Measurements from ENCODE around the gene GNG12.

DNA sequence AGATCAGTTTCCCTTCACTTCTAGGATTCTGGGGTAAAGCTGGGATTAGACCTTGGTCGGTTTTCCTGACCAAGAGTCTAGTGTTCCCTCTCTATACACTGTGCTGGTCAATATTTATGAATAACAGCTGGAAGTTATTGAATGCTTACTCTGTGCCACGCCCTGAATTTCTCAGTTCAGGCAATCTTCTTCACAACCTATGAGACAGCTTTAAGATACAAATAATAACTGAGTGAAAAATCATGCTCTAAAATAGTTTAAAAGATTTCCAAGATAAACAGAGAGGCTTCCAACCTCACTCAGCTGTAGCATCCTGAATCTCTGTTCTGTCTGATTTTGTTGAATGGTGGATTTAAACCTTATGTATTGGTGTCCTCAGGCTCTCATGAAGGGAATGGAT, 72.2 kb downstream of the GNG12 start:
- TF ChIP-seq POLR2AphosphoS5 (IDR thresholded peaks at IDR 0.05; ENCODE audit: insufficient read depth in 1 of 2, low read depth in 1 of 2): no peak
- TF ChIP-seq, protein P1, sequence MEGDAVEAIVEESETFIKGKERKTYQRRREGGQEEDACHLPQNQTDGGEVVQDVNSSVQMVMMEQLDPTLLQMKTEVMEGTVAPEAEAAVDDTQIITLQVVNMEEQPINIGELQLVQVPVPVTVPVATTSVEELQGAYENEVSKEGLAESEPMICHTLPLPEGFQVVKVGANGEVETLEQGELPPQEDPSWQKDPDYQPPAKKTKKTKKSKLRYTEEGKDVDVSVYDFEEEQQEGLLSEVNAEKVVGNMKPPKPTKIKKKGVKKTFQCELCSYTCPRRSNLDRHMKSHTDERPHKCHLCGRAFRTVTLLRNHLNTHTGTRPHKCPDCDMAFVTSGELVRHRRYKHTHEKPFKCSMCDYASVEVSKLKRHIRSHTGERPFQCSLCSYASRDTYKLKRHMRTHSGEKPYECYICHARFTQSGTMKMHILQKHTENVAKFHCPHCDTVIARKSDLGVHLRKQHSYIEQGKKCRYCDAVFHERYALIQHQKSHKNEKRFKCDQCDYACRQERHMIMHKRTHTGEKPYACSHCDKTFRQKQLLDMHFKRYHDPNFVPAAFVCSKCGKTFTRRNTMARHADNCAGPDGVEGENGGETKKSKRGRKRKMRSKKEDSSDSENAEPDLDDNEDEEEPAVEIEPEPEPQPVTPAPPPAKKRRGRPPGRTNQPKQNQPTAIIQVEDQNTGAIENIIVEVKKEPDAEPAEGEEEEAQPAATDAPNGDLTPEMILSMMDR (IDR thresholded peaks at IDR 0.05): no peak
- TF ChIP-seq POLR2A (IDR thresholded peaks at IDR 0.05): no peak
